Measurements from ENCODE around the gene UGP2.
"Not testable (repeated sequence)": the region's sequence is repeated elsewhere in the genome, so short reads cannot be mapped to it uniquely, and the experiment has no call there.

Gene UGP2

GRCh38 chr2:63841254-63842022 is at the start of gene UGP2:
Gene UGP2, plus strand, starts transcription at chr2:63841896. Its CDS starts 290 bp downstream, at chr2:63842186.
- H3K27ac ChIP-seq (ENCODE audit: low read depth, low read length), result peak within 1 kb of the TSS; percentile 98
- peak within 1 kb of the TSS; percentile 98 for H3K9ac ChIP-seq (ENCODE audit: low read length)
- no peaks in the 10 kb centered on the region for H3K27me3 ChIP-seq (ENCODE audit: control insufficient read depth, insufficient read depth, low read length)
- no peaks in the 10 kb centered on the region for H3K4me1 ChIP-seq (ENCODE audit: control insufficient read depth, insufficient read depth, low read length)
- no peaks in the 10 kb centered on the region for H3K36me3 ChIP-seq (ENCODE audit: control insufficient read depth, insufficient read depth, low read length)
- peak within 1 kb of the TSS; percentile 97 for H3K4me3 ChIP-seq (ENCODE audit: low read length)

GRCh38 chr2:63792530-63792929 is 49.2 kb upstream of the UGP2 start:
- H3K36me3 ChIP-seq (ENCODE audit: control insufficient read depth, insufficient read depth, low read length), result no peaks in the 10 kb centered on the region
- H3K4me3 ChIP-seq (ENCODE audit: low read length), result no peak overlapping the region
- no peaks in the 10 kb centered on the region for H3K4me1 ChIP-seq (ENCODE audit: control insufficient read depth, insufficient read depth, low read length)
- H3K27ac ChIP-seq (ENCODE audit: low read depth, low read length), result no peak overlapping the region
- no peaks in the 10 kb centered on the region for H3K27me3 ChIP-seq (ENCODE audit: control insufficient read depth, insufficient read depth, low read length)
- no peak overlapping the region for H3K9ac ChIP-seq (ENCODE audit: low read length)

GRCh38 chr2:63796366-63796765 is 45.3 kb upstream of the UGP2 start:
- Histone ChIP-seq H3K36me3 (ENCODE audit: control insufficient read depth, insufficient read depth, low read length) (no peaks in the 10 kb centered on the region), H3K27ac (ENCODE audit: low read depth, low read length) (no peak overlapping the region), H3K4me3 (ENCODE audit: low read length) (no peak overlapping the region), H3K4me1 (ENCODE audit: control insufficient read depth, insufficient read depth, low read length) (no peaks in the 10 kb centered on the region), H3K9ac (ENCODE audit: low read length) (no peak overlapping the region), H3K27me3 (ENCODE audit: control insufficient read depth, insufficient read depth, low read length) (no peaks in the 10 kb centered on the region)

- Histone ChIP-seq H3K36me3 (ENCODE audit: control insufficient read depth, insufficient read depth, low read length) (no peaks in the 10 kb centered on the region), H3K4me1 (ENCODE audit: control insufficient read depth, insufficient read depth, low read length) (no peaks in the 10 kb centered on the region), H3K4me3 (ENCODE audit: low read length) (no peak overlapping the region), H3K27ac (ENCODE audit: low read depth, low read length) (no peak overlapping the region), H3K9ac (ENCODE audit: low read length) (no peak overlapping the region), H3K27me3 (ENCODE audit: control insufficient read depth, insufficient read depth, low read length) (no peaks in the 10 kb centered on the region)
These were observed 44.9 kb upstream of the UGP2 start for GRCh38 chr2:63796796-63797195.

DNA sequence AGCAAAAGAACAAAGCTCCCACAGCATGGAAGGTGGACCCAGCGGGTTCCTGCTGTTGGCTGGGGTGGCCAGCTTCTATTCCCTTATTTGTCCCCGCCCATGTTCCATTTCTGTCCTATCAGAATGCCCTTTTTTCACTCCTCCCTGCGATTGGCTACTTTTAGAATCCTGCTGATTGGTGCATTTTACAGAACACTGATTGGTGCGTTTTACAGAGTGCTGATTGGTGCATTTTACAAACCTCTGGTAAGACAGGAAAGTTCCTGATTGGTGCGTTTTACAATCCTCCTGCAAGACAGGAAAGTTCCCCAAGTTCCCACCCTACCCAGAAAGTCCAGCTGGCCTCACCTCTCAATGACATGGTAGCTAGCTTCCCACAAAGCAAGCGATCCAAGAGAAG is 40.2 kb upstream of the UGP2 start:
- H3K27me3 ChIP-seq (ENCODE audit: control insufficient read depth, insufficient read depth, low read length), result no peaks in the 10 kb centered on the region
- H3K4me3 ChIP-seq (ENCODE audit: low read length), result no peak overlapping the region
- H3K27ac ChIP-seq (ENCODE audit: low read depth, low read length), result no peak overlapping the region
- H3K36me3 ChIP-seq (ENCODE audit: control insufficient read depth, insufficient read depth, low read length), result no peaks in the 10 kb centered on the region
- no peaks in the 10 kb centered on the region for H3K4me1 ChIP-seq (ENCODE audit: control insufficient read depth, insufficient read depth, low read length)
- H3K9ac ChIP-seq (ENCODE audit: low read length), result no peak overlapping the region

DNA sequence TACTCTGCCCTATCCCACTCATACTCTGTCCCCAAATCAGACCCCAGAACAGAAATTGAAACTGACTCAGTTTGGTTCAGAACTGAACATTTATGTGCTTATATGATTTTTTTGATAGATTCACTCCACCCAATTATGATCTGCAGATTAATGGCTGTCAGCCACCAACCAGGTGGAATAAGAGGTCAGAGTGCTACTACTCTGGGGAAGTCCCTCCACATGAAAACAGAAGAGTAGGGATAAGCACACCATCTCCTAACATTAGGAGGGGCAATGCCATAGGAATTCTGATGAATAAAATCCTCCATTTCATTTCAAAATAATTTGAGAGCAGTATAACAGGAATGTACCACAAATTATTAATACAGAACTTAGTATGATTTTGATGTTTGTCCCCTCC is 36.3 kb upstream of the UGP2 start:
- no peaks in the 10 kb centered on the region for H3K36me3 ChIP-seq (ENCODE audit: control insufficient read depth, insufficient read depth, low read length)
- no peak overlapping the region for H3K27ac ChIP-seq (ENCODE audit: low read depth, low read length)
- no peak overlapping the region for H3K4me3 ChIP-seq (ENCODE audit: low read length)
- no peaks in the 10 kb centered on the region for H3K4me1 ChIP-seq (ENCODE audit: control insufficient read depth, insufficient read depth, low read length)
- H3K27me3 ChIP-seq (ENCODE audit: control insufficient read depth, insufficient read depth, low read length), result no peaks in the 10 kb centered on the region
- H3K9ac ChIP-seq (ENCODE audit: low read length), result no peak overlapping the region

DNA sequence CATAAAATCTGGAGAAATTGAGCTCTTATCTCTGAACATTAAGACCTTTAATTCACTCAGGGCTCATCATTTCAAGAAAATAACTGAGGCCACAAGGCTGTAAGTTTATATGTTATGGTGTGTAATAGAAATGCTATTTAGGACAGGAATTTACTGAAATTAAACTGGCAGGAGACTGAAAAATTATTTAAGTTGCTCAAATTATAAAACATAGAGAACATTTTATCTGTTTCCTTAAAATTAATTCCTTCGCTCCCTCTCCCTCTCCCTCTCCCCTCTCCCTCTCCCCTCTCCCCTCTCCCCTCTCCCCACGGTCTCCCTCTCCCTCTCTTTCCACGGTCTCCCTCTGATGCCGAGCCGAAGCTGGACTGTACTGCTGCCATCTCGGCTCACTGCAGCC is 33.7 kb upstream of the UGP2 start:
- H3K4me1 ChIP-seq (ENCODE audit: control insufficient read depth, insufficient read depth, low read length); H3K27me3 ChIP-seq (ENCODE audit: control insufficient read depth, insufficient read depth, low read length); H3K36me3 ChIP-seq (ENCODE audit: control insufficient read depth, insufficient read depth, low read length); H3K27ac ChIP-seq (ENCODE audit: low read depth, low read length); H3K9ac ChIP-seq (ENCODE audit: low read length); H3K4me3 ChIP-seq (ENCODE audit: low read length): not testable (repeated sequence)

DNA sequence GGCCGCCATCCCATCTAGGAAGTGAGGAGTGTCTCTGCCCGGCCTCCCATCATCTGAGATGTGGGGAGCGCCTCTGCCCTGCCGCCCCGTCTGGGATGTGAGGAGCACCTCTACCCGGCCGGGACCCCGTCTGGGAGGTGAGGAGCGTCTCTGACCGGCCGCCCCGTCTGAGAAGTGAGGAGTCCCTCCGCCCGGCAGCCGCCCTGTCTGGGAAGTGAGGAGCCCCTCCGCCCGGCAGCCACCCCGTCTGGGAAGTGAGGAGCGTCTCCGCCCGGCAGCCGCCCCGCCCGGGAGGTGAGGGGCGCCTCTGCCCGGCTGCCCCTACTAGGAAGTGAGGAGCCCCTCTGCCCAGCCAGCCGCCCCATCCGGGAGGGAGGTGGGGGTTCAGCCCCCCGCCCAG is 32.8 kb upstream of the UGP2 start:
- H3K27me3 ChIP-seq (ENCODE audit: control insufficient read depth, insufficient read depth, low read length); H3K4me1 ChIP-seq (ENCODE audit: control insufficient read depth, insufficient read depth, low read length); H3K27ac ChIP-seq (ENCODE audit: low read depth, low read length); H3K36me3 ChIP-seq (ENCODE audit: control insufficient read depth, insufficient read depth, low read length); H3K4me3 ChIP-seq (ENCODE audit: low read length); H3K9ac ChIP-seq (ENCODE audit: low read length): not testable (repeated sequence)

DNA sequence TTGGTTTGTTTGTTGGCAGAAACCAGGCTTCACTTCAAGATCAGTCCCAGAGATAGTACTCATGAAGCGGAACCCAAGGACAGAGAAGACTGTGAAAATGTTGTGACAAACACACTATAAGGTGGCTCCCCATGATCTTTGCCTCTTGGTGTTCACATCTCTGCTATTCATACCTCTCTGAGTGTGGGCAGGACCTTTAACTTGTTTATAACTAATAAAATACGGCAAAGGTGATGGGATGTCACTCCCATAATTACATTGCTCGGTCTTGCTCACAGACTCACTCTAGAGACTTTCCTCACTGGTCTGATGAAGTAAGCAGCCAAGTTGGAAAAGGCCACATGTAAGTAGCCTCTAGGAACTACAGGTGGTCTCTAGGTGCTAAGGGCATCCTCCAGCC is 30.6 kb upstream of the UGP2 start:
- Histone ChIP-seq H3K4me1 (ENCODE audit: control insufficient read depth, insufficient read depth, low read length) (no peaks in the 10 kb centered on the region), H3K9ac (ENCODE audit: low read length) (no peak overlapping the region), H3K27me3 (ENCODE audit: control insufficient read depth, insufficient read depth, low read length) (no peaks in the 10 kb centered on the region), H3K36me3 (ENCODE audit: control insufficient read depth, insufficient read depth, low read length) (no peaks in the 10 kb centered on the region), H3K4me3 (ENCODE audit: low read length) (no peak overlapping the region), H3K27ac (ENCODE audit: low read depth, low read length) (no peak overlapping the region)

- not testable (repeated sequence) for H3K9ac ChIP-seq (ENCODE audit: low read length); H3K4me1 ChIP-seq (ENCODE audit: control insufficient read depth, insufficient read depth, low read length); H3K27ac ChIP-seq (ENCODE audit: low read depth, low read length); H3K27me3 ChIP-seq (ENCODE audit: control insufficient read depth, insufficient read depth, low read length); H3K36me3 ChIP-seq (ENCODE audit: control insufficient read depth, insufficient read depth, low read length); H3K4me3 ChIP-seq (ENCODE audit: low read length)
These were observed 29.8 kb upstream of the UGP2 start for GRCh38 chr2:63811870-63812269.

- no peaks in the 10 kb centered on the region for H3K27me3 ChIP-seq (ENCODE audit: control insufficient read depth, insufficient read depth, low read length)
- H3K4me1 ChIP-seq (ENCODE audit: control insufficient read depth, insufficient read depth, low read length), result no peaks in the 10 kb centered on the region
These were observed 27.6 kb upstream of the UGP2 start for GRCh38 chr2:63814114-63814513.

DNA sequence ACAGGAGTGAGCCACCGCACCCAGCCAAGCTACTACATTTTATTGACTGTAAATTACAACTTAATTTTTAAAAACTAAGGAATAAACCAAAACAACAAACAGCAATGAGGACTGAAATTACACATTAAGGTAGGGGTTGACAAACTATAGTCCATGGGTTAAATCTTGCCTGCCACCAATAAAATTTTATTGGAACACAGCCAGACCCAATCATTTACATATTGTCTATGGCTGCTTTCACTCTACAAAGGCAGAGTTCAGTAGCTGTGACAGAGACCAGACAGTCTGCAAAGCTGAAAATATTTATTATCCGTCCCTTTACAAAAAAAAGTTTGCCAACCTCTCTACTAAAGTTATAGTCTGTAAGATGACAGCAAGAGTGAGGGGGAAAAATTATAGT is 24.3 kb upstream of the UGP2 start:
- Histone ChIP-seq H3K27ac (ENCODE audit: low read depth, low read length) (no peak overlapping the region), H3K36me3 (ENCODE audit: control insufficient read depth, insufficient read depth, low read length) (no peaks in the 10 kb centered on the region), H3K4me1 (ENCODE audit: control insufficient read depth, insufficient read depth, low read length) (no peaks in the 10 kb centered on the region), H3K9ac (ENCODE audit: low read length) (no peak overlapping the region), H3K27me3 (ENCODE audit: control insufficient read depth, insufficient read depth, low read length) (no peaks in the 10 kb centered on the region), H3K4me3 (ENCODE audit: low read length) (no peak overlapping the region)

More at GRCh38 chr2:63814114-63814513, 27.6 kb upstream of the UGP2 start:
- no peak overlapping the region for H3K4me3 ChIP-seq (ENCODE audit: low read length)
- H3K27ac ChIP-seq (ENCODE audit: low read depth, low read length), result no peak overlapping the region
- H3K9ac ChIP-seq (ENCODE audit: low read length), result no peak overlapping the region
- no peaks in the 10 kb centered on the region for H3K36me3 ChIP-seq (ENCODE audit: control insufficient read depth, insufficient read depth, low read length)

DNA sequence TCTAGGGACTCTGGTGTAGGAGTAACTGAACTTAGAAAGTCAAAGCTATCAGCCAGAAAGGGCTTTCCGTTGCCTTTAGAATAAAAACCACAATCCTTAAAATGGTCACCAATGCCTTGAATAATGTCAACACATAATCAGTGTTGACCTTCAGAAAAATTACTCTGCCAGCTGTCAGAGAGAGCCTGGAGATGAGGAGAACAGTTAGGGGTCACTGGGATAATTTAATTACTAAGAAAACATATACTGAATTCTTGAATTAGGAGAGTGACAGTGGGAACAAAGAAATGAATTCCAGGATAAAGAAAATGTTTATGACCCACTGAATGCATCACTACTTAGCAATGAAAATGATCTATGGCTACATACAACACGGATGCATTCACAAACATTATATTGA is 23.4 kb upstream of the UGP2 start:
- H3K4me1 ChIP-seq (ENCODE audit: control insufficient read depth, insufficient read depth, low read length), result no peaks in the 10 kb centered on the region
- H3K36me3 ChIP-seq (ENCODE audit: control insufficient read depth, insufficient read depth, low read length), result no peaks in the 10 kb centered on the region
- H3K9ac ChIP-seq (ENCODE audit: low read length), result no peak overlapping the region
- H3K4me3 ChIP-seq (ENCODE audit: low read length), result no peak overlapping the region
- H3K27ac ChIP-seq (ENCODE audit: low read depth, low read length), result no peak overlapping the region
- H3K27me3 ChIP-seq (ENCODE audit: control insufficient read depth, insufficient read depth, low read length), result no peaks in the 10 kb centered on the region

Measured in rectal smooth muscle tissue (tissue), 1 donor.